ENCODE data around the gene FHDC1.

The FHDC1 gene

GRCh38 chr4:152947311-152947710 lies 11.2 kb downstream of the FHDC1 start:
- TF ChIP-seq CTCF (IDR thresholded peaks at IDR 0.05; ENCODE audit: low read depth, low read length, missing control alignments) = no peak
- H3K4me3 ChIP-seq (replicated peaks; ENCODE audit: low read depth, low read length) = no peak overlapping the region
- DNase-seq (ENCODE audit: extremely low read depth, low read depth) = no peak

DNA sequence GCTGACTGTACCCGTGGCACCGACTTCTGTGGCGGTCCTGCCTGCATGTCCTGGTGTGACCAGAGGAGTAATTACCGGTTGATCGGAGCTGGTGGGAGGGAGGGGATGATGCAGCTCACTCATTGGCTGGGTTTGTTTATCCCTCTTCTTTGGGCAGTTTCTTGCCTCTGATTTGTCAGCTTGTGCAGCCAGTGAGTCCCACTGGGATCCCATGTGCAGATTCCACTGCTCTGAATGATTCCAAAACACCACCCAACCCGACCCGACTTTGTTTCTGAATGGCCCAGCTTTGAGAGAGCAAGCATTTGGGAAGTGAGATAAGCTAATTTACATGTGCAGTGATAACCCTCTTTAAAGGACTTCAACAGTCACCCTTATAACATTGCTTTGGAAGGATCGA lies 13.8 kb downstream of the FHDC1 start:
- no peak for DNase-seq (ENCODE audit: extremely low read depth, low read depth)
- no peak overlapping the region for H3K4me3 ChIP-seq (replicated peaks; ENCODE audit: low read depth, low read length)
- no peak for TF ChIP-seq CTCF (IDR thresholded peaks at IDR 0.05; ENCODE audit: low read depth, low read length, missing control alignments)

- TF ChIP-seq CTCF (IDR thresholded peaks at IDR 0.05; ENCODE audit: low read depth, low read length, missing control alignments) = no peak
- no peak overlapping the region for H3K4me3 ChIP-seq (replicated peaks; ENCODE audit: low read depth, low read length)
- no peak for DNase-seq (ENCODE audit: extremely low read depth, low read depth)
Measured at GRCh38 chr4:152950402-152951274, 14.5 kb downstream of the FHDC1 start.

GRCh38 chr4:152951348-152951747 lies 15.2 kb downstream of the FHDC1 start:
- H3K4me3 ChIP-seq (replicated peaks; ENCODE audit: low read depth, low read length) = no peak overlapping the region
- DNase-seq (ENCODE audit: extremely low read depth, low read depth) = no peak
- no peak for TF ChIP-seq CTCF (IDR thresholded peaks at IDR 0.05; ENCODE audit: low read depth, low read length, missing control alignments)

DNA sequence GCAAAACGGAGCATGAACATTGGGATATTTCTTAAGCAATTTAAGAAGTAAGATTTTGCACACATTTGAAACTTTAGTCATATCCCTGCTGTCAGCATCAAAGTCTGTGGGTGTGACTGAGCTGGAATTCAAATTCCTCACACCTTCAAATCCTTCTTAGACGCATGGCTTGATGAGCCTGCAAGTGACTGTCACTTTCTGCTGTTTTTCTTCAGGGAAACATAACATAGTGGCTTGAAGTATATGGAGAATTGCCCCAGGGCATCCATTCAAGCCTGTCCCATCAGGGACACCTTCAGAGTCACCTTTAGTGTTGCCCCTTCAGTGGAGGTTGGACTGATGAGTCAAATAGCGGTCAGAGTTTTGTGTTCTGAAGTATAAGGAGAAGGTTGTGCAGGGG lies 17.4 kb downstream of the FHDC1 start:
- TF ChIP-seq CTCF (IDR thresholded peaks at IDR 0.05; ENCODE audit: low read depth, low read length, missing control alignments) = no peak
- no peak for DNase-seq (ENCODE audit: extremely low read depth, low read depth)

DNA sequence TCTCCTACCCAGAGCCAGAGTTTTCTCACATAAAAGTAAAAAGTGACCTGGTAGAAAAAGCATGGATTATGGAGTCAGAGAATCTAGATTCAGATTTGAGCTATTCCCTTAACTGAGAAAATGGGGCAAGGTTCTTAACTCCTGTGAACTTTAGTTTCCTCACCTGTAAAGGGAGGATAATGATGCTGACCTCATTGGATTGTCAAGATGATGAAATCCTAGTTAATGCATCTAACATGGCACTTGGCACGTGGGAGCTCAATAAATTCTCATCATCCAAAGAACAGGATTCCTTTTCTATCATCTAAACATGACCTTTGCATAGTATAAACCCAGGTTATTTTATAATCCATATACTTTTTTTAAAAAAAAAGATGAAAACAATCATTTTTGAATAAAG lies 18.6 kb downstream of the FHDC1 start:
- no peak for DNase-seq (ENCODE audit: extremely low read depth, low read depth)
- no peak overlapping the region for H3K4me3 ChIP-seq (replicated peaks; ENCODE audit: low read depth, low read length)
- TF ChIP-seq CTCF (IDR thresholded peaks at IDR 0.05; ENCODE audit: low read depth, low read length, missing control alignments) = no peak

More for the DNA sequence above, 17.4 kb downstream of the FHDC1 start:
- no peak overlapping the region for H3K4me3 ChIP-seq (replicated peaks; ENCODE audit: low read depth, low read length)

All from HFF-Myc (cell line).